HG03460 (cell line): ENCODE measurements around the gene HEATR1.

Source experiments
- ATAC-seq: cut with Tn5 transposase; IDR thresholded peaks from one replicate; pipeline ENCODE4 v1.9.1; 2021; ENCODE audit not compliant: unreplicated experiment

HEATR1 gene

GRCh38 chr1:236545621-236546169 is 58.6 kb downstream of the HEATR1 start:
- no peak for ATAC-seq

- ATAC-seq, result no peak
These were observed 61.1 kb downstream of the HEATR1 start for GRCh38 chr1:236543065-236543669.

- no peak for ATAC-seq
These were observed 62.6 kb downstream of the HEATR1 start for GRCh38 chr1:236541710-236542109.

GRCh38 chr1:236540813-236541465 is 63.4 kb downstream of the HEATR1 start:
- ATAC-seq, result no peak

- ATAC-seq, result no peak
These were observed 67.8 kb downstream of the HEATR1 start for GRCh38 chr1:236536540-236536939.

GRCh38 chr1:236535662-236536161 is 68.6 kb downstream of the HEATR1 start:
- ATAC-seq, result no peak

GRCh38 chr1:236535190-236535589 is 69.1 kb downstream of the HEATR1 start:
- ATAC-seq, result no peak

- ATAC-seq, result no peak
These were observed 70.1 kb downstream of the HEATR1 start for GRCh38 chr1:236534151-236534651.

GRCh38 chr1:236532850-236533249 is 71.5 kb downstream of the HEATR1 start:
- no peak for ATAC-seq

- no peak for ATAC-seq
These were observed 73.4 kb downstream of the HEATR1 start for GRCh38 chr1:236530959-236531358.

- no peak for ATAC-seq
These were observed 74.0 kb downstream of the HEATR1 start for GRCh38 chr1:236530286-236530685.

GRCh38 chr1:236526079-236526478 is 78.2 kb downstream of the HEATR1 start:
- no peak for ATAC-seq

GRCh38 chr1:236524895-236525184 is 79.5 kb downstream of the HEATR1 start:
- ATAC-seq, result peak; percentile 0

GRCh38 chr1:236524142-236524894 is 80.0 kb downstream of the HEATR1 start:
- peak; percentile 91 for ATAC-seq

GRCh38 chr1:236523704-236524141 is 80.6 kb downstream of the HEATR1 start, which contains the start of gene LGALS8:
Gene LGALS8 (plus strand): TSS chr1:236523982. CDS start chr1:236526071, 2,089 bp downstream.
- ATAC-seq, result peak; percentile 59

- peak; percentile 1 for ATAC-seq
These were observed 81.2 kb downstream of the HEATR1 start for GRCh38 chr1:236522937-236523703.

GRCh38 chr1:236520445-236521005 is 83.8 kb downstream of the HEATR1 start:
- ATAC-seq, result no peak

GRCh38 chr1:236518322-236518721 is 86.0 kb downstream of the HEATR1 start:
- ATAC-seq, result no peak

GRCh38 chr1:236516929-236517704 is 87.2 kb downstream of the HEATR1 start:
- no peak for ATAC-seq
